ENCODE results near the gene SCNN1B. TPM values are rescaled to one million over a fixed set of nuclear protein-coding genes. Genes with fewer than 3 reads are reported as not detected.
A peak's percentile ranks its signal among the peaks of the same experiment; 100 is the strongest.

The SCNN1B gene
- total and polyA plus RNA-seq, 10 donors: 0.80 to 6.3 (median 2.9) TPM

DNA sequence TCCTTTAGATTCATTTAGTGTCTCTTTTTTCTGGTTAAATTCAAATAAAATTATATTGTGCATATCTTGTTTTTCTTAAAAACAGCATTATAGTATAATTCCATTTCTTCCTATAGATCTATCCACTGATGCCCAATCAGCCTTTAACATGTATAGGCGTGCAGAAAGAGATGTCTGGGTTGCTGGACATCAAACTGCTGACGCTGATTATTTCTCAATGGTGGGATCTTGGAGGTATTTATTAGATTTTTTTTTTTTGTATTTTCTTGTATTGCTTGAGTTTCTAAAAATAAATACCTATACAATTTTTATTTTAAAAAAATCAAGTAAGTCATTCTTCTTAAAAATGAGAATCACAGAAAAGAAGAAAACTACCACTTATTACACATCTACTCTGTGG is 100.0 kb downstream of the SCNN1B start:
- Histone ChIP-seq H3K27ac (no peak overlapping the region), H3K36me3 (peaks cover 3 to 100% (median 87%) of the 10 kb centered on the region in 6 donors), H3K4me3 (no peak overlapping the region), H3K27me3 (replicated peaks in 1 of 7) (no peaks in the 10 kb centered on the region), H3K9me3 (no peaks in the 10 kb centered on the region), H3K4me1 (peaks cover 0 to 9% (median 0%) of the 10 kb centered on the region in 6 donors)
- no peak for TF ChIP-seq POLR2AphosphoS5 (IDR thresholded peaks at IDR 0.05)
- TF ChIP-seq CTCF (IDR thresholded peaks at IDR 0.05 in 8 of 11, conservative IDR thresholded peaks at IDR 0.05 in 3 of 11): no peak
- no peak for TF ChIP-seq POLR2A (IDR thresholded peaks at IDR 0.05)
- 92 to 99% (median 97%) methylated on average over 2 of the region's 2 CpGs for WGBS, 5 donors
- intact Hi-C loops (cut with DNase I; ENCODE audit: low total_unique reads): no loop called here
- no peak for DNase-seq

DNA sequence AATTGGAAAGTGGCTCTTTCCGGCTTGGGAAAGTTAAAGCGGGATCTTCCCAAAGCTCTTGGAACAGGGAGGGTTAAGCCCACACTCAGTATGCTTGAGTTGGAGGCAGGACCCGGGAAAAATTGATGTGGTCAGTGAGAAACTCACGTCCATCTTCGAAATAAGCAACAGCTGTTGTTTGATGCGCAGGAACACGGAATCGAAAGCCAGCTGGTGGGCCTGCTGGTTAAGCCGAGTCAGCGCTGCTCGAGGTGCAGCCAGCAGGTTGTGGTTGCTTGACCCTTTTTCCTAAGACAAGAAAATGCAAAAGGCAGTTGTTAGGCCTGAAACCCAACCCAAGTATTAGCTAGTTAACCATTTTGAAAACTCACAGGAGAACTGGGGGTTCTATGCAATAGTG is 101.4 kb downstream of the SCNN1B start:
- Histone ChIP-seq H3K9me3 (no peaks in the 10 kb centered on the region), H3K4me3 (no peak overlapping the region), H3K36me3 (peaks cover 3 to 97% (median 75%) of the 10 kb centered on the region in 6 donors), H3K4me1 (peaks cover 0 to 9% (median 0%) of the 10 kb centered on the region in 6 donors), H3K27me3 (replicated peaks in 1 of 7) (no peaks in the 10 kb centered on the region), H3K27ac (peak overlapping the region in 1 of 8 donors; percentile 1)
- intact Hi-C loops (cut with DNase I; ENCODE audit: low total_unique reads): no loop called here
- no peak for TF ChIP-seq POLR2A (IDR thresholded peaks at IDR 0.05)
- TF ChIP-seq CTCF (IDR thresholded peaks at IDR 0.05 in 8 of 11, conservative IDR thresholded peaks at IDR 0.05 in 3 of 11): no peak
- TF ChIP-seq POLR2AphosphoS5 (IDR thresholded peaks at IDR 0.05): no peak
- WGBS, 5 donors: 77 to 93% (median 84%) methylated on average over 11 of the region's 11 CpGs
- peak; percentile 58 for DNase-seq

- H3K4me1 ChIP-seq: peaks cover 0 to 9% (median 0%) of the 10 kb centered on the region in 6 donors
- H3K9me3 ChIP-seq: no peaks in the 10 kb centered on the region
- peaks cover 3 to 97% (median 72%) of the 10 kb centered on the region in 6 donors for H3K36me3 ChIP-seq
- TF ChIP-seq POLR2A (IDR thresholded peaks at IDR 0.05) (no peak), POLR2AphosphoS5 (IDR thresholded peaks at IDR 0.05) (no peak), CTCF (IDR thresholded peaks at IDR 0.05 in 8 of 11, conservative IDR thresholded peaks at IDR 0.05 in 3 of 11) (no peak)
- no peak overlapping the region for H3K27ac ChIP-seq
- H3K4me3 ChIP-seq: no peak overlapping the region
- peak; percentile 20 for DNase-seq
- intact Hi-C loops (cut with DNase I; ENCODE audit: low total_unique reads): no loop called here
- H3K27me3 ChIP-seq (replicated peaks in 1 of 7): no peaks in the 10 kb centered on the region
- 66 to 87% (median 85%) methylated on average over 2 of the region's 2 CpGs for WGBS, 5 donors
These were observed 103.9 kb downstream of the SCNN1B start for GRCh38 chr16:23406024-23406423.

- H3K36me3 ChIP-seq: peaks cover 3 to 97% (median 71%) of the 10 kb centered on the region in 6 donors
- 85 to 94% (median 92%) methylated on average over 2 to 6 of the region's 6 CpGs for WGBS, 5 donors
These were observed 104.6 kb downstream of the SCNN1B start for GRCh38 chr16:23406546-23407240.

More at GRCh38 chr16:23406546-23407240, 104.6 kb downstream of the SCNN1B start:
- peak; percentile 39 for DNase-seq
- no peak overlapping the region for H3K27ac ChIP-seq
- no peak for TF ChIP-seq CTCF (IDR thresholded peaks at IDR 0.05 in 8 of 11, conservative IDR thresholded peaks at IDR 0.05 in 3 of 11)
- no peak for TF ChIP-seq POLR2A (IDR thresholded peaks at IDR 0.05)
- TF ChIP-seq POLR2AphosphoS5 (IDR thresholded peaks at IDR 0.05): no peak
- no peaks in the 10 kb centered on the region for H3K27me3 ChIP-seq (replicated peaks in 1 of 7)
- no peaks in the 10 kb centered on the region for H3K9me3 ChIP-seq
- no peak overlapping the region for H3K4me3 ChIP-seq
- peaks cover 0 to 9% (median 0%) of the 10 kb centered on the region in 6 donors for H3K4me1 ChIP-seq
- intact Hi-C loops (cut with DNase I; ENCODE audit: low total_unique reads): no loop called here

Measured in spleen (tissue), 11 donors.